ENCODE results near the gene CRNKL1.

DNA sequence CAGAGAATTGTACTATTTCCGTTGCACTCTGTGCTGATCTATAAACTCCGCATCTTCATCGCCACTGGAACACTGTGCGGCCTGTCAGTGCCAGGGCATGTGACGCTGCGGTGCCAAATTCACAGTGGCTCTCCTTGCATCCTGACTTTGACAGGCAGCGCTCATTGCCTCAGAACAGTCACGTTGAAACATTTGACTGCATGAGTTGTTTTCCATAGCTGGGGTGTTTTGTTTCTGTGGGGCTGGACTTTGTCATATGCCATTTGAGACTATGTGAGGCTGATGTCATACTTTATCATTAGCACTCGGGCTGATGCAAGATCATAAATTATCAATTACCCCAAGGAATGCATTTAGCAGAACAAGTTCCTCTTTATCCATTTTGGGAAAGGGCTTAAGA is 32.8 kb upstream of the CRNKL1 start:
- TF ChIP-seq, protein P1, sequence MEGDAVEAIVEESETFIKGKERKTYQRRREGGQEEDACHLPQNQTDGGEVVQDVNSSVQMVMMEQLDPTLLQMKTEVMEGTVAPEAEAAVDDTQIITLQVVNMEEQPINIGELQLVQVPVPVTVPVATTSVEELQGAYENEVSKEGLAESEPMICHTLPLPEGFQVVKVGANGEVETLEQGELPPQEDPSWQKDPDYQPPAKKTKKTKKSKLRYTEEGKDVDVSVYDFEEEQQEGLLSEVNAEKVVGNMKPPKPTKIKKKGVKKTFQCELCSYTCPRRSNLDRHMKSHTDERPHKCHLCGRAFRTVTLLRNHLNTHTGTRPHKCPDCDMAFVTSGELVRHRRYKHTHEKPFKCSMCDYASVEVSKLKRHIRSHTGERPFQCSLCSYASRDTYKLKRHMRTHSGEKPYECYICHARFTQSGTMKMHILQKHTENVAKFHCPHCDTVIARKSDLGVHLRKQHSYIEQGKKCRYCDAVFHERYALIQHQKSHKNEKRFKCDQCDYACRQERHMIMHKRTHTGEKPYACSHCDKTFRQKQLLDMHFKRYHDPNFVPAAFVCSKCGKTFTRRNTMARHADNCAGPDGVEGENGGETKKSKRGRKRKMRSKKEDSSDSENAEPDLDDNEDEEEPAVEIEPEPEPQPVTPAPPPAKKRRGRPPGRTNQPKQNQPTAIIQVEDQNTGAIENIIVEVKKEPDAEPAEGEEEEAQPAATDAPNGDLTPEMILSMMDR (IDR thresholded peaks at IDR 0.05; ENCODE audit: low read length): no peak
- TF ChIP-seq EZH2 (IDR thresholded peaks at IDR 0.05; ENCODE audit: borderline replicate concordance, low read length): no peak

All from OCI-LY1 (cell line).